Measurements from ENCODE around the gene SHLD3.
"Not testable (repeated sequence)": the region's sequence is repeated elsewhere in the genome, so short reads cannot be mapped to it uniquely, and the experiment has no call there.

GRCh38 chr5:65621961-65622360 is 2.9 kb upstream of the SHLD3 start:
- TF ChIP-seq CTCF (conservative IDR thresholded peaks at IDR 0.05; ENCODE audit: low read depth, low read length); EZH2 (IDR thresholded peaks at IDR 0.05; ENCODE audit: borderline replicate concordance, low read depth, low read length, poor library complexity, severe bottlenecking): not testable (repeated sequence)
